Keratinocyte (primary cell): ENCODE results near the gene SSNA1. TPM values are rescaled to one million over a fixed set of nuclear protein-coding genes. Genes with fewer than 3 reads are reported as not detected.

Source experiments
- DNase-seq: peaks from one replicate; pipeline ENCODE4 v3.0.0-alpha.2; 2011; ENCODE audit warnings: low read depth, missing footprints, low spot score
- FAIRE-seq: peaks from 2 replicates; lab custom pipeline; 2011; peaks lifted over from hg19 to GRCh38; lab: Jason Lieb, UNC
- H2AFZ ChIP-seq: 2 replicates; pipeline ENCODE4 v1.6.0; 2012; ENCODE audit warnings: low read length, control low read depth, inconsistent platforms; ENCODE audit not compliant: control insufficient read depth
- H3K27ac ChIP-seq: 2 replicates; pipeline ENCODE4 v1.5.1; 2011; ENCODE audit warnings: low read length; ENCODE audit not compliant: control insufficient read depth, insufficient read depth
- H3K27me3 ChIP-seq: 3 replicates; pipeline ENCODE4 v1.6.0; 2011; ENCODE audit warnings: low read length; ENCODE audit not compliant: control insufficient read depth, insufficient read depth; ENCODE audit errors: extremely low read depth
- H3K36me3 ChIP-seq, 2 experiments: 2 replicates in 1 of 2; 3 replicates in 1 of 2; pipeline ENCODE4 v1.5.1; 2011; ENCODE audit warnings: low read length in 2 of 2, mild to moderate bottlenecking in 1 of 2; ENCODE audit not compliant: control insufficient read depth in 2 of 2, insufficient read depth in 2 of 2; ENCODE audit errors: extremely low read depth in 1 of 2
- H3K4me1 ChIP-seq: 3 replicates; pipeline ENCODE4 v1.5.1; 2011; ENCODE audit warnings: low read length; ENCODE audit not compliant: control insufficient read depth, insufficient read depth; ENCODE audit errors: extremely low read depth
- H3K4me2 ChIP-seq: 3 replicates; pipeline ENCODE4 v1.6.0; 2011; ENCODE audit warnings: low read depth, low read length; ENCODE audit not compliant: control insufficient read depth, insufficient read depth; ENCODE audit errors: extremely low read depth
- H3K4me3 ChIP-seq, 3 experiments: fragments of 200-600 bp in 1 of 3; sonication (generic) in 1 of 3; 2 replicates in 2 of 3; 3 replicates in 1 of 3; pipeline ENCODE4 v1.5.1; 2011 to 2016; ENCODE audit warnings: low read length in 3 of 3, mild to moderate bottlenecking in 3 of 3, control low read depth in 2 of 3, inconsistent platforms in 1 of 3, low read depth in 1 of 3, mixed read lengths in 1 of 3, mixed run types in 1 of 3, moderate library complexity in 1 of 3; ENCODE audit not compliant: control insufficient read depth in 2 of 3, insufficient read depth in 2 of 3; ENCODE audit errors: extremely low read depth in 1 of 3
- H3K79me2 ChIP-seq: 2 replicates; pipeline ENCODE4 v1.6.0; 2012; ENCODE audit warnings: low read length; ENCODE audit not compliant: control insufficient read depth, insufficient read depth
- H3K9ac ChIP-seq: 3 replicates; pipeline ENCODE4 v1.6.0; 2011; ENCODE audit warnings: low read length; ENCODE audit not compliant: control insufficient read depth, insufficient read depth; ENCODE audit errors: extremely low read depth
- H3K9me1 ChIP-seq: 3 replicates; pipeline ENCODE4 v1.6.0; 2011; ENCODE audit warnings: low read length; ENCODE audit not compliant: control insufficient read depth, insufficient read depth; ENCODE audit errors: extremely low read depth
- H3K9me3 ChIP-seq: 2 replicates; pipeline ENCODE4 v1.5.1; 2012; ENCODE audit warnings: low read depth, low read length; ENCODE audit not compliant: control insufficient read depth
- H4K20me1 ChIP-seq: 3 replicates; pipeline ENCODE4 v1.6.0; 2011; ENCODE audit warnings: low read length; ENCODE audit not compliant: control insufficient read depth, insufficient read depth; ENCODE audit errors: extremely low read depth
- EZH2 ChIP-seq: IDR thresholded peaks from one replicate; pipeline ENCODE4 v1.6.1; 2012; ENCODE audit warnings: inconsistent platforms, mild to moderate bottlenecking, low read length, moderate library complexity
- dilution Hi-C: fragments of 300-500 bp; cut with MboI; formaldehyde crosslinking; loops from one replicate; pipeline ENCODE4 v1.7.0; 2020; ENCODE audit warnings: low sequenced_read_pairs; ENCODE audit not compliant: extremely low pct_ligation_motif_present
- polyA plus RNA-seq, 5 experiments: library from polyadenylated mRNA; depleted of rRNA in 3 of 5; stranded (reverse) in 3 of 5; stranded (forward) in 1 of 5; unstranded in 1 of 5; fragments of >200 nt; gene quantifications; 1 replicate in 1 of 5; 2 replicates in 3 of 5; 3 replicates in 1 of 5; pipeline versions ENCODE4 v1.2.1 to v1.2.3, GENCODE V29; 2011 to 2012; ENCODE audit warnings: missing spikeins in 2 of 5, low read depth in 1 of 5, low replicate concordance in 1 of 5
- TF ChIP-seq, protein P1 (sequence below), 3 experiments: IDR thresholded peaks in 1 of 3; conservative IDR thresholded peaks in 1 of 3; optimal IDR thresholded peaks in 1 of 3; 2 replicates in 2 of 3; 3 replicates in 1 of 3; pipeline versions ENCODE3 to v1.5.1; 2011; ENCODE audit warnings: low read length in 3 of 3, mild to moderate bottlenecking in 3 of 3, moderate library complexity in 2 of 3, control low read depth in 1 of 3, inconsistent platforms in 1 of 3; ENCODE audit not compliant: insufficient read depth in 2 of 3; ENCODE audit errors: extremely low read depth in 1 of 3

SSNA1 gene
- polyA plus RNA-seq, 1 donor (not counting 4 experiments of a cell fraction or from before 2014, with no cell fraction given), result 45.3 TPM

DNA sequence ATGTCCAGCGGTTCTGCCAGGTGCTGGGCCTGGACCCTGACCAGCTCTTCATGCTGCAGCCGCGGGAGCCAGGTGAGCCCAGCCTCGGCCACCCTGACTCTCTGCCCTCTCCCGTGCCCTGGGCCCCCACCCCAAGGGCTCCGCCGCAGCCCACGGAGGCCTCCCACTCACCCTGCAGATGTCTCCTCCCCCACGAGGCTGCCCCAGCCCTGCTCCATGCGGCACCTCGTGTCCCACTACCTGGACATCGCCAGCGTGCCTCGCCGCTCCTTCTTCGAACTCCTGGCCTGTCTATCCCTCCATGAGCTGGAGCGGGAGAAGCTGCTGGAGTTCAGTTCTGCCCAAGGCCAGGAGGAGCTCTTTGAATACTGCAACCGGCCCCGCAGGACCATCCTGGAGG is 26.1 kb downstream of the SSNA1 start:
- H2AFZ ChIP-seq, result no peak overlapping the region
- H3K36me3 ChIP-seq, result peaks cover 3 to 23% of the 10 kb centered on the region in 2 experiments
- TF ChIP-seq EZH2, result no peak
- H3K27me3 ChIP-seq, result no peaks in the 10 kb centered on the region
- H4K20me1 ChIP-seq, result no peaks in the 10 kb centered on the region
- no peaks in the 10 kb centered on the region for H3K9me3 ChIP-seq
- H3K4me2 ChIP-seq, result no peak overlapping the region
- H3K79me2 ChIP-seq, result no peaks in the 10 kb centered on the region
- H3K4me3 ChIP-seq, result no peak overlapping the region
- peaks cover 20% of the 10 kb centered on the region for H3K4me1 ChIP-seq
- no peak for DNase-seq
- H3K9me1 ChIP-seq, result no peaks in the 10 kb centered on the region
- dilution Hi-C loops, result no loop called here
- no peak for FAIRE-seq
- H3K9ac ChIP-seq, result no peak overlapping the region
- H3K27ac ChIP-seq, result no peak overlapping the region

DNA sequence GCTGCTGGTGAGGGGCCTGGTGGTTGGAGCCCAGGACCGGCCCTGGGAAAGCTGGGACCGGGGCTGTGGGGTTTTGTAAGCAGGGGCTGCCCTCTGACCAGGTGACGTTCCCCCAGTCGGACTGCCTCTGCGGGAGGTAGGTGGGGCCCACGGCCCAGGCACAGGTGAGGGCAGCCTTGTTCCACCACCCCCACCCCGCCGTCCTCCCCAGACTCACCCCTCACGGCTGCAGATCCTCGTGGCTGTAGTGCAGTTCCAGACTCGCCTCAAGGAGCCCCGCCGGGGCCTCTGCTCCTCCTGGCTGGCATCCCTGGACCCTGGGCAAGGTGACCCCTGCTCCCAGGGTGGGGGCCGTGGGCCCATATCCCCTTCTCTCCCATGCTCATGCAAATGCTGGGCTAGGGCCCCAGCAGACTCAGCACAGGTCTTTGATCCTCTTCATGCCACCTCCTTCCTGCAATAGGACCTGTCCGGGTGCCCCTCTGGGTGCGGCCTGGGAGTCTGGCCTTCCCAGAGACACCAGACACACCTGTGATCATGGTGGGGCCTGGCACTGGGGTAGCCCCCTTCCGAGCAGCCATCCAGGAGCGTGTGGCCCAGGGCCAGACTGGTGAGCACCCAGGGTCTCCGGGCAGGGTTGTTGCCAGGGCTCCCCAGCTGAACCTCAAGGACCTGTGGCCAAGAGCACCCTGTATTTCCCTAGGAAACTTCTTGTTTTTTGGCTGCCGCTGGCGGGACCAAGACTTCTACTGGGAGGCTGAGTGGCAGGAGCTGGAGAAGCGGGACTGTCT is 26.9 kb downstream of the SSNA1 start:
- Histone ChIP-seq H3K79me2 (no peaks in the 10 kb centered on the region), H3K9me1 (no peaks in the 10 kb centered on the region), H3K9me3 (no peaks in the 10 kb centered on the region), H3K4me2 (no peak overlapping the region), H4K20me1 (no peaks in the 10 kb centered on the region), H3K4me3 (no peak overlapping the region), H3K4me1 (peaks cover 20% of the 10 kb centered on the region), H3K9ac (no peak overlapping the region), H2AFZ (no peak overlapping the region), H3K36me3 (peaks cover 3 to 20% of the 10 kb centered on the region in 2 experiments), H3K27ac (no peak overlapping the region), H3K27me3 (no peaks in the 10 kb centered on the region)
- FAIRE-seq (no peak), DNase-seq (no peak)
- no peak for TF ChIP-seq EZH2
- TF ChIP-seq, protein P1, sequence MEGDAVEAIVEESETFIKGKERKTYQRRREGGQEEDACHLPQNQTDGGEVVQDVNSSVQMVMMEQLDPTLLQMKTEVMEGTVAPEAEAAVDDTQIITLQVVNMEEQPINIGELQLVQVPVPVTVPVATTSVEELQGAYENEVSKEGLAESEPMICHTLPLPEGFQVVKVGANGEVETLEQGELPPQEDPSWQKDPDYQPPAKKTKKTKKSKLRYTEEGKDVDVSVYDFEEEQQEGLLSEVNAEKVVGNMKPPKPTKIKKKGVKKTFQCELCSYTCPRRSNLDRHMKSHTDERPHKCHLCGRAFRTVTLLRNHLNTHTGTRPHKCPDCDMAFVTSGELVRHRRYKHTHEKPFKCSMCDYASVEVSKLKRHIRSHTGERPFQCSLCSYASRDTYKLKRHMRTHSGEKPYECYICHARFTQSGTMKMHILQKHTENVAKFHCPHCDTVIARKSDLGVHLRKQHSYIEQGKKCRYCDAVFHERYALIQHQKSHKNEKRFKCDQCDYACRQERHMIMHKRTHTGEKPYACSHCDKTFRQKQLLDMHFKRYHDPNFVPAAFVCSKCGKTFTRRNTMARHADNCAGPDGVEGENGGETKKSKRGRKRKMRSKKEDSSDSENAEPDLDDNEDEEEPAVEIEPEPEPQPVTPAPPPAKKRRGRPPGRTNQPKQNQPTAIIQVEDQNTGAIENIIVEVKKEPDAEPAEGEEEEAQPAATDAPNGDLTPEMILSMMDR (optimal IDR thresholded peaks at IDR 0.05 in 1 of 3, IDR thresholded peaks at IDR 0.05 in 1 of 3, conservative IDR thresholded peaks at IDR 0.05 in 1 of 3; ENCODE audit: extremely low read depth in 1 of 3, insufficient read depth in 2 of 3, low read length in 3 of 3), result no peak
- dilution Hi-C loops, result no loop called here
